ENCODE results near the gene DUSP28. TPM values are rescaled to one million over a fixed set of nuclear protein-coding genes. Genes with fewer than 3 reads are reported as not detected.

Gene DUSP28
- total and polyA plus RNA-seq, 2 of the 13 experiments (the other 11 are each of a cell fraction or from before 2014, with no cell fraction given): 5.2 to 8.6 TPM

- no peak for TF ChIP-seq ZUFSP (CRISPR knock-in tag; IDR thresholded peaks at IDR 0.05; ENCODE audit: borderline replicate concordance)
- TF ChIP-seq NFE2L2 (IDR thresholded peaks at IDR 0.05; ENCODE audit: low read length): no peak
- no peak for TF ChIP-seq ZNF275 (CRISPR knock-in tag; IDR thresholded peaks at IDR 0.05; ENCODE audit: borderline replicate concordance)
- no peak for TF ChIP-seq CEBPB (IDR thresholded peaks at IDR 0.05; ENCODE audit: borderline replicate concordance, low read depth, low read length)
- no peak for TF ChIP-seq ZNF841 (CRISPR knock-in tag; IDR thresholded peaks at IDR 0.05; ENCODE audit: borderline replicate concordance)
- TF ChIP-seq RARG (CRISPR knock-in tag; IDR thresholded peaks at IDR 0.05; ENCODE audit: low read depth): no peak
- no peak for TF ChIP-seq SMARCE1 (IDR thresholded peaks at IDR 0.05; ENCODE audit: borderline replicate concordance)
- no peak for TF ChIP-seq SOX6 (IDR thresholded peaks at IDR 0.05)
- TF ChIP-seq SOX6 (CRISPR knock-in tag; IDR thresholded peaks at IDR 0.05): peak; percentile 22; the same call in 1 of the 2 replicates
- TF ChIP-seq LRRFIP1 (CRISPR knock-in tag; conservative IDR thresholded peaks at IDR 0.05): no peak
- 0 out of 2 replicates have a peak, but pooled peaks have one; percentile 30 for TF ChIP-seq AKAP8 (CRISPR knock-in tag; IDR thresholded peaks at IDR 0.05)
- no peak for TF ChIP-seq RBFOX2 (IDR thresholded peaks at IDR 0.05; ENCODE audit: low read depth, low read length)
- TF ChIP-seq MTA1 (CRISPR knock-in tag; IDR thresholded peaks at IDR 0.05; ENCODE audit: borderline replicate concordance): no peak
- TF ChIP-seq SALL1 (CRISPR knock-in tag; IDR thresholded peaks at IDR 0.05): peak; percentile 48; the same call in 1 of the 2 replicates
- no peak for TF ChIP-seq ZMAT5 (CRISPR knock-in tag; IDR thresholded peaks at IDR 0.05; ENCODE audit: borderline replicate concordance, low read depth)
- no peak for TF ChIP-seq HNF1A (IDR thresholded peaks at IDR 0.05; ENCODE audit: low read depth)
- TF ChIP-seq HNF1A (CRISPR knock-in tag; IDR thresholded peaks at IDR 0.05; ENCODE audit: borderline replicate concordance): no peak
These were observed 46.4 kb upstream of the DUSP28 start (continued) for GRCh38 chr2:240513549-240514287.
